NK-92 (cell line): Measurements from ENCODE around the gene PPIA.
A peak's percentile ranks its signal among the peaks of the same experiment; 100 is the strongest.

Experiments used
- DNase-seq: peaks from one replicate; lab custom pipeline; 2025; ENCODE audit not compliant: unreplicated experiment; lab: John Stamatoyannopoulos, UW

Gene PPIA

GRCh38 chr7:44796504-44797328, at the start of gene PPIA:
Gene PPIA, plus strand, starts transcription at chr7:44796681. Its CDS starts 44 bp downstream, at chr7:44796725.
- DNase-seq, result peak; percentile 87

DNA sequence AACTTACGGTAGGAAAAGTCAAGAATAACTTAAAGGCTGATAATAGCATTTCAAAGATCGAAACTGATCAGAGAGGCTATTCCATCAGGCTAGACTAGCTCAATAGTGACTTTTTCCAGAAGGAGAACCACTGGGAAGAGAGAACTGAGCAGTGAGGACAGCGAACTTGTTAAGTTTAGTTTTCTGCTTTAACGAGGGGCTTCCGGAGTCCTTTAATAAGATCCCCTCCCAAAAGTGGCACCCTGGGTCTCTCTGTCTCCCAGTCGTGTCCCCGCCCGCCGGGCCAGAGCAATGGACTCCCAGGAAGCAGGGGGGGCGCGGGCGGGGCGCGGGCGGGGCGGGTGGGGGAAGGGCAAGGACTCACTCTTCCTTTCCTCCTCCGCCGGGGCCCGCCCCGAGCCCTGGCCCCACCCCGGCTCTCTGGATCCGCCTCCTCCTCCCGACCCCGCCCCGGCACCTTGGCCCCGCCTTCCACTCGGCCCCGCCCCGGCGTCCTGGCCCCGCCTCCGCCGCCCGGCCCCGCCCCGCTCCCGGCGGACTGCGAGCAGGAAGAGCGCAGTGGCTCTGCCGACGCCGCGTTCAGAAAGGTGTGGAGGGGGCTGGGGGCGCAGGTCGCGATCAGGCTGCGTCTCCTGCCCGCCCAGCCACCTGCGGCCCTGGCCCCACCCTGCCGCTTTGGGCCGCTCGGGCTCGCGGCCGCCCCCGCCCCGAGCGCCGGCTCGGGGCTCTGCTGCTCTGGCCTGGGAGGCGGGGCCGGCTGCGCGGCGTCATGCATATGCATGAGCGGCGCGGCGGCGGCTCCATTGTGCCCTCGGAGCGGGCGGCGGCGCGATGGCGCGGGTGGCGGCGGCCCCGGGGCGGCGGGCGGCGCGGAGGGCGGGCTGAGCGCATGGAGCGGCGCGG, 48.2 kb upstream of the PPIA start, which contains the start of gene ZMIZ2:
ZMIZ2 (plus strand) TSS at position 803 of the 903 bp plus-strand sequence. CDS start 7,403 bp downstream, outside the sequence.
- peak; percentile 24 for DNase-seq

DNA sequence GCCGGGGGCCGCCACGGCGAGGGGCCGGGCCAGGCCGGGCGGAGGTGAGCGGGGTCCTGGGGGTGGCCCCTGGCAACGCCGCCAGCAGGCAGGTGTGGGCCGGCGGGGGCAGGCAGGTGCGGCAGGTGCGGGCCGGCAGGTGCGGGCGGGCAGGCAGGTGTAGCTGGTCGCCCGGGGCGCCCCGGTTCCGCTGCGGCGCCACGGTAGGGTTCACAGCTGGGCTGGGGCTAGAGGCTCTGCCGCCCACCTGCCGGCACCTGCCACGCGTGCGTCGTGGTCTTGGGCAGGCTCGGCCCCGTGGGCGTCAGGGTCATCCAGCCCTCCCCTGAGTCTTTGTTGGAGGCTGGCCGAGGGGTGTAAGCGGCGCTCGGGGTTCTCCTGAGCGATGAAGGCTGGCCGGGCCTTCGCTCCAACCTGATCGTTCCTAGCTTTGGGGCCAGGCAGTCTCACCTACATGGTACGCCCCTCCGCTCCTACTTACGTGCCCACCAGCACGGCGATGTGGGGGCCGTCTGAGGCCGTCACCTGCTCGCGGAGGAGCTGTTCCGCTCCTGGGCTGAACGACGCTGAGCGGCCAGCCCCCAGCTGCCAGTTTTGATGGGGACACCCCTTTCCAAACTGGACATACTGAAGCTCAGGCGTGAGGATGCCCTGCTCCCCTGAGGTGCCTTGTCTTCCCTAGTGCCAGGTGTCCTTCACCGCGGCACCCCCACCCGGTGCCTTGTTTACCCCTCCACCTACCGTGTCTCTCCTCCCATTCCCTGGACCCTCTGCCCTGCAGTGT, 47.3 kb upstream of the PPIA start:
- no peak for DNase-seq

DNA sequence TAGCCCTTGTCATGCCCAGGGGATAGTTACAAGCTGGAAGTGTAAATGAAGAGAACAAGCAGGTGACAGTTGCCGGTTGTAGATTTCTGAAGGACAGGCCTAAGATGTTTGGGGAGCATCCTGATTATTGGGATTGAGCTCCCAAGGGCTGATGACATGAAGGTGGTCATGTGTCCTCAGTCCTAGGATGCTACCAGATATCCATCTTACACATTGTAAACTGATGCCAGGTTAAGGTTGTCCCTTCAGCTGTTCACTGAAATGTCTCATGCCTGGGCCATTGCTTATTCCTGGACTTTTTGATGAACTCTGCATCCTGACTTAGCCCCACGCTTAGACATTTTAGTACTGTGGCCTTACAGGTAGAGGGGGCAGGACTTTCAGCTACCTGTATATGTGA, 46.5 kb upstream of the PPIA start:
- no peak for DNase-seq

DNA sequence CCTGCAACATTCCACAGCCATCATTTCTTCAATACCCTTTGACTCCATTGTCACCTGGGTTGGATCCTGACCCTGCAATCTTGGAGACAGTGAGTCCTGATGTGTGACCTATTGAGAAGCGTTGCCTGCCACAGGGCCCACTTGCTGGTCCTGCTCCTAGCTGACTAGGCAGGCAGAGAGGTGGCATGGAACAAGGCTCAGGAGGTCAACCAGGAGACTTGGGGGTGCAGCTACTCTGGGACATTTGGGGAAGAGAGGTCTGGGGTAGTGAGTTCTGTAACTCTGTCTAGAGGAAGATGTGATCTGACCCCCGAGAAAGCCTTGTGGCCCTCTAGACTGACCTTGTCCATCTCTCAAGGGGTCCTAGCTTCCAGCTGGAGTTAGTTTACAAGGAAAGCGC, 46.1 kb upstream of the PPIA start:
- no peak for DNase-seq

DNA sequence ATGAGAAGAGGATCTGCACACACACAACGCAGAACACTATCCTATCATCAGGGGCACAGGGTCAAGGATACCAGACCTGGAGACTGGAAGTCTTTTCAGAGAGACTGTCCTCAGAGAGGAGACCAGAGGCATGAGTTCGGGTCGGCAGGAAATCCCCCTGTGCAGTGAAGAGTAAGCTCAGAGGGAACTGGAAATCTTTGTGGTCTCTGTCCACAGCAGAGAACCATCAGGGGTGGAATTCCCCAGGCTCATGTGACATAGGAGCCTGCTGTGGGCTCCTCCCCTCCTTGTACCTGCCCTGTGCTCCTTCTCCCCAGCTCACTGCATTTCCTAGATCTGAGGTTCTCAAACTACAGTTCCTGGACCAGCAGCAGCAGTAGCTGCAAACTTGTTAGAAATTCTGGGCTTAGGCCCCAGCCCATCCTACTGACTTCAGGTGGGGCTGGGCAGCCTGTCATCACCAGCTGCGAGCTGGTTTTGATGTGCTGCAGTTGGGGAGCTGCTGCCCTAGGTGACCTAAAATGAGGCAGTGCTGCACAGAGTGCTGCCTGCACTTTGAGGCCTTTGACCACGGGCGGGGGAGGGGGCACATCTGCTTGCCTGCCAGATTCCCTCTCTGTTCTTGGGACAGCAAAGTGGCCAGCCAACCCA, 45.4 kb upstream of the PPIA start:
- no peak for DNase-seq

- no peak for DNase-seq
Measured at GRCh38 chr7:44752822-44753221, 43.7 kb upstream of the PPIA start.

- no peak for DNase-seq
Measured at GRCh38 chr7:44754802-44755697, 41.4 kb upstream of the PPIA start.

DNA sequence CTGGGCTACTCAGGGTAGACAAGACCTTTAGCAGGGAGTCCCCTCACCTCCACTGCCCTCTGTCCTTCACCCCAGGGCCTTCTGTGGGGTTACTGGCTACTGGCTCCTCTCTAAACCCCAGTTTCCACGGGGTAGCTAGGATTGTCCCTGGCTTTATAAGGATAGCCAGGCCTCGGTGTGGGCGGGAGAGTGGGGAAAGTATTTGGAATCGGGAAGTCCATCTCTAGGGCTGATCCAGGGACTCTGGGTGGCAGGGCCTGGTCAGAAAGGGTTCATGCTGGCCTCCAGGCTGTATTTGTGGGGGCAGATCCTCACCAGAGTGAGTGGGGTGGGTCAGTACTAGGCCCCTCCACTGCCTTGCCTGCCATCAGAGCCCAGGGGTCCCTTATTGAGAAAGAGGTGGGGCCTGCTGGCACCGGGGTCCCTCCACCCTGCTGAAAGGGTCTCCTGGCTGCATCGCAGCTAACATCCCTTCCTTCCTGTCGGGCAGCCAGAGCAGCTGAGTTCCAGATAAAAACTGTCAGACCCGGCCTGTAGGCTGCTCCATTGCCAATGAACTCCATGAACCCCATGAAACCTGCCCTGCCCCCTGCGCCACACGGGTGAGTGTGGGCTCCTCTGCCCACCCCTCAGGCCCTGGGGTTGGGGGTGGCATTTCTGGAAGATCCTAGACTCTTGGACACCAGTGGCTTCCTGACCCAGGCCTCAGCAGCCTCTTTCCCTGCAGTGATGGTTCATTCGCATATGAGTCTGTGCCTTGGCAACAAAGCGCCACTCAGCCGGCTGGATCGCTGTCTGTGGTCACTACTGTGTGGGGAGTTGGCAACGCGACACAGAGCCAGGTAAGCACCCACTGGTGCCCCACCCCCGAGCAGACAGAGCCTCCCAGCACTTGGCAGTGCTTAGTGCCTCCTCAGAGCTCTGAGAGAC, 40.5 kb upstream of the PPIA start:
- DNase-seq, result no peak

- no peak for DNase-seq
Measured at GRCh38 chr7:44756904-44757303, 39.6 kb upstream of the PPIA start.

GRCh38 chr7:44757311-44757710, 39.2 kb upstream of the PPIA start:
- no peak for DNase-seq

DNA sequence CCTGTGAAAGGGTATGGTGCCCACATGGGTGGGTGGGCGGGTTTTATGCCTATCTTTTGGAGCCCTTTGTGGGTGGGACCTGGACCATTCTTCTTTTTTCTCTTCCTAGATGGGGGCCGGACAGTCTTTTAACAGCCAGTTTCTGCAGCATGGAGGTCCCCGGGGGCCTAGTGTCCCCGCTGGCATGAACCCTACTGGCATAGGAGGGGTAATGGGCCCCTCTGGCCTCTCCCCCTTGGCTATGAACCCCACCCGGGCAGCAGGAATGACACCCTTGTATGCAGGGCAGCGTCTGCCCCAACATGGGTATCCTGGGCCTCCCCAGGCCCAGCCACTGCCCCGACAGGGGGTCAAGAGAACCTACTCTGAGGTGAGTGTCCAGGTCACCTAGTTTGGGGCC, 38.7 kb upstream of the PPIA start:
- no peak for DNase-seq

GRCh38 chr7:44759246-44759645, 37.2 kb upstream of the PPIA start:
- no peak for DNase-seq

DNA sequence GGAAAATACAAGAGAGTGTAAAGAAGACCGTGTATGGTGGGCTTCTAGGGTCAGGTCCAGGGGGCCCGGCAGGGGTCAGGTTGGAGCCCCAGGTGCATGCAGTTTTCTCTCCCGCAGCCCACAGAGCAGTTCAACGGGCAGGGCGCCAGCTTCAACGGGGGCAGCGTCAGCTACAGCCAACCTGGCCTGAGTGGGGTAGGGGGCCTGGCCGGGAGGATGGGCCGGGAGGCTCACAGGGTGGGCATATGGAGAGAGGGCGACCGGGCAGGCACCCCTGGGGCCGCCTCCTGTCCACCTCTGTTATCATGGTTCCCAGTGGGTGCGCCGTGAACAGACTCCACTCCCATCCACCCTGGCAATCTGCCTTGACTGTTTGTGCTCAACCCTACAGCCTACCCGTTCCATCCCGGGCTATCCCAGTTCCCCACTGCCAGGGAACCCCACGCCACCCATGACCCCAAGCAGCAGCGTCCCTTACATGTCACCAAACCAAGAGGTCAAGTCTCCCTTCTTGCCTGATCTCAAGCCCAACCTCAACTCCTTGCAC, 36.4 kb upstream of the PPIA start:
- no peak for DNase-seq

GRCh38 chr7:44761207-44762161, 35.0 kb upstream of the PPIA start:
- DNase-seq, result no peak

DNA sequence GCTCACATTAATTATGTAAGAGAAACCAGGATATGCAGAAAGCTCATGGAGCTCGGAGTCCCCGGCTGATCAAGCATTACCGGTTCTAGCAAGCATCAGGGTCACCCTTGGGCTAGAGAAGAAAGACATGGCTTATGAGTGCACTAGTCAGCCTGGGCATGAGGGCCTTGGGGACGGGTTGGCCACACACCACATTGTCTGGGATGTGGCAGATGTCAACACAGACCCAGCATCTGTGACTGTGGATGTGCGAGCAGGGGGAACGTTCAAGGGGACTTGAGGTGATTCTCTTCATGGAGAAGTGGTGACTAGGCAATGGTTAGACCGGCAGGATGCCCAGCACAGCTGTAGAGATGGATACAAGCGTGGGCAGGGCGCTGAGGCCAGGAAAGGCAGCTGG, 34.2 kb upstream of the PPIA start:
- no peak for DNase-seq
